GM12878 (cell line): ENCODE data around the gene NEURL3. TPM values are rescaled to one million over a fixed set of nuclear protein-coding genes. Genes with fewer than 3 reads are reported as not detected.

Experiments
- ATAC-seq: fragments of 200-7000 bp; cut with Tn5 transposase; 3 replicates; pipeline ENCODE4 v1.9.1; 2020; ENCODE audit warnings: mild to moderate bottlenecking, moderate library complexity
- BruUV-seq: library from RNA; stranded (reverse); fragments of 400-500 nt; replicated peaks from 2 replicates; lab custom pipeline; 2021; lab: Mats Ljungman, UMichigan
- CTCF ChIA-PET: fragments of 300-600 bp; sonication (Branson Sonifier 250); formaldehyde crosslinking; extraction: SDS; loops from one replicate; lab custom pipeline; 2021; ENCODE audit warnings: inconsistent platforms; lab: Yijun Ruan, JAX
- POLR2A ChIA-PET: fragments of 350-600 bp; formaldehyde crosslinking; extraction: SDS; loops from one replicate; lab custom pipeline; 2021; ENCODE audit warnings: inconsistent platforms; lab: Charles Lee
- RAD21 ChIA-PET: fragments of 300-600 bp; sonication (Branson Sonifier 250); formaldehyde crosslinking; loops from one replicate; lab custom pipeline; 2023; ENCODE audit warnings: antibody characterized with exemption; ENCODE audit not compliant: unreplicated experiment; lab: Charles Lee
- SMC1A ChIA-PET: fragments of 300-600 bp; sonication (Branson Sonifier 250); formaldehyde crosslinking; loops from one replicate; lab custom pipeline; 2023; ENCODE audit not compliant: unreplicated experiment, uncharacterized antibody; lab: Charles Lee
- DNase-seq: peaks from one replicate; pipeline ENCODE4 v3.0.0-alpha.2; 2011; ENCODE audit warnings: low read depth, low spot score
- FAIRE-seq: peaks from 3 replicates; lab custom pipeline; 2011; peaks lifted over from hg19 to GRCh38; lab: Jason Lieb, UNC
- H2AFZ ChIP-seq: 2 replicates; pipeline ENCODE4 v1.6.0; 2011; ENCODE audit warnings: low read depth, low read length, control low read depth; ENCODE audit not compliant: control insufficient read depth
- H3K27ac ChIP-seq: 2 replicates; pipeline ENCODE4 v1.5.1; 2011; ENCODE audit warnings: control low read depth; ENCODE audit not compliant: control insufficient read depth, insufficient read depth
- H3K27me3 ChIP-seq, 2 experiments: replicated peaks in 1 of 2; 2 replicates each; pipeline versions ENCODE4 v1.6.0 to v1.6.1; 2011; ENCODE audit warnings: low read length in 1 of 2; ENCODE audit not compliant: control insufficient read depth in 2 of 2, insufficient read depth in 2 of 2
- H3K36me3 ChIP-seq, 2 experiments: 2 replicates each; pipeline ENCODE4 v1.5.1; 2011; ENCODE audit warnings: low read length in 1 of 2; ENCODE audit not compliant: control insufficient read depth in 2 of 2, insufficient read depth in 2 of 2
- H3K4me1 ChIP-seq: 2 replicates; pipeline ENCODE4 v1.6.1; 2011; ENCODE audit warnings: mild to moderate bottlenecking, low read length, moderate library complexity, mixed read lengths; ENCODE audit not compliant: control insufficient read depth, insufficient read depth
- H3K4me2 ChIP-seq: 2 replicates; pipeline ENCODE4 v1.6.0; 2011; ENCODE audit warnings: control low read depth; ENCODE audit not compliant: control insufficient read depth, insufficient read depth
- H3K4me3 ChIP-seq: fragments of 200-600 bp; sonication (generic); 2 replicates; pipeline ENCODE4 v1.5.1; 2016
- H3K79me2 ChIP-seq: 2 replicates; pipeline ENCODE4 v1.6.0; 2011; ENCODE audit warnings: low read length; ENCODE audit not compliant: control insufficient read depth, insufficient read depth
- H3K9ac ChIP-seq: 2 replicates; pipeline ENCODE4 v1.8.0; 2011; ENCODE audit warnings: low read length, control low read depth, mixed read lengths; ENCODE audit not compliant: control insufficient read depth, insufficient read depth
- H3K9me3 ChIP-seq: replicated peaks from 3 replicates; pipeline ENCODE4 v1.5.1; 2011; ENCODE audit warnings: mild to moderate bottlenecking, low read length; ENCODE audit not compliant: control insufficient read depth, insufficient read depth
- H4K20me1 ChIP-seq: 2 replicates; pipeline ENCODE4 v1.6.0; 2011; ENCODE audit not compliant: control insufficient read depth, insufficient read depth
- ATF2 ChIP-seq: IDR thresholded peaks from 2 replicates; pipeline ENCODE4 v1.6.1; 2012; ENCODE audit warnings: low read length, inconsistent platforms
- BRCA1 ChIP-seq: IDR thresholded peaks from 2 replicates; pipeline ENCODE4 v1.6.1; 2011; ENCODE audit warnings: low read depth, low read length, improper control_type of control experiment
- GATAD2B ChIP-seq: fragments of 450-650 bp; conservative IDR thresholded peaks from 2 replicates; pipeline ENCODE4 v1.6.1; 2017; ENCODE audit warnings: low read depth, mild to moderate bottlenecking, moderate library complexity
- HDAC6 ChIP-seq: fragments of 200-600 bp; sonication (generic); IDR thresholded peaks from one replicate; pipeline ENCODE4 v1.8.0; 2017; ENCODE audit warnings: antibody characterized with exemption; ENCODE audit not compliant: unreplicated experiment
- JUND ChIP-seq: IDR thresholded peaks from 2 replicates; pipeline ENCODE4 v1.6.1; 2012; ENCODE audit warnings: low read depth, mild to moderate bottlenecking, low read length, improper control_type of control experiment, moderate library complexity
- MEF2B ChIP-seq: fragments of 450-650 bp; IDR thresholded peaks from 2 replicates; pipeline ENCODE4 v1.6.1; 2018; ENCODE audit warnings: mild to moderate bottlenecking, moderate library complexity; ENCODE audit not compliant: partially characterized antibody, poor library complexity, severe bottlenecking
- PAX5 ChIP-seq: IDR thresholded peaks from 2 replicates; pipeline ENCODE4 v1.6.1; 2011; ENCODE audit warnings: low read depth, low read length, borderline replicate concordance
- PAX8 ChIP-seq: fragments of 450-650 bp; IDR thresholded peaks from 2 replicates; pipeline ENCODE4 v1.6.1; 2017; ENCODE audit warnings: mild to moderate bottlenecking, moderate library complexity
- RBBP5 ChIP-seq: fragments of 200-600 bp; sonication (generic); conservative IDR thresholded peaks from 2 replicates; pipeline ENCODE4 v1.6.1; 2016
- SRF ChIP-seq, 2 experiments: IDR thresholded peaks; 2 replicates each; pipeline ENCODE4 v1.6.1; 2011; ENCODE audit warnings: low read depth in 2 of 2, low read length in 2 of 2, mild to moderate bottlenecking in 1 of 2, moderate library complexity in 1 of 2
- TCF7 ChIP-seq: IDR thresholded peaks from 2 replicates; pipeline ENCODE4 v1.6.1; 2014; ENCODE audit warnings: antibody characterized with exemption, borderline replicate concordance
- WRNIP1 ChIP-seq: IDR thresholded peaks from 2 replicates; pipeline ENCODE4 v1.6.1; 2011; ENCODE audit warnings: low read depth, low read length, improper control_type of control experiment, borderline replicate concordance
- ZNF622 ChIP-seq: fragments of 450-650 bp; IDR thresholded peaks from 2 replicates; pipeline ENCODE4 v1.6.1; 2017; ENCODE audit warnings: mild to moderate bottlenecking, inconsistent platforms
- WGBS: methylation state at CpG from one replicate; pipeline ENCODE4 v1.1.6; 2016; ENCODE audit warnings: low lambda C conversion rate; ENCODE audit not compliant: insufficient replicate concordance, insufficient coverage; ENCODE audit errors: missing lambda C conversion rate; 5-methylcytosine and 5-hydroxymethylcytosine counted together
- in situ Hi-C: fragments of 300-500 bp; cut with MboI; formaldehyde crosslinking; loops from 9 replicates; pipeline ENCODE4 v1.14.3; 2018; ENCODE audit warnings: mixed read lengths
- intact Hi-C: fragments of 100-400 bp; cut with micrococcal nuclease; formaldehyde crosslinking; loops from one replicate; pipeline ENCODE4 v1.14.2; 2022; ENCODE audit not compliant: unreplicated experiment
- polyA plus RNA-seq, 11 experiments: library from polyadenylated mRNA; depleted of rRNA in 4 of 11; unstranded in 6 of 11; stranded (reverse) in 5 of 11; fragments of >200 nt; fragmentation: Nextera tagmentation in 4 of 11; fragmentation: Illumina TruSeq in 1 of 11; extraction: Ambion mirVana in 4 of 11; extraction: Trizol in 1 of 11; gene quantifications; 1 replicate in 1 of 11; 2 replicates in 10 of 11; pipeline versions ENCODE4 v1.2.1 to v1.2.3, GENCODE V29; 2011 to 2016; ENCODE audit warnings: inconsistent platforms in 2 of 11, missing spikeins in 2 of 11, low read depth in 1 of 11
- total RNA-seq, 4 experiments: library from RNA; depleted of rRNA in 3 of 4; stranded (reverse); fragments of >200 nt in 3 of 4; fragmentation: Illumina TruSeq in 1 of 4; extraction: Trizol in 1 of 4; gene quantifications; 2 replicates each; pipeline versions ENCODE4 v1.2.1 to v1.2.3, GENCODE V29; 2013 to 2021

Gene NEURL3
- total and polyA plus RNA-seq, 10 of the 15 experiments (the other 5 are each of a cell fraction or from before 2014, with no cell fraction given) = 0.03 to 6.3 (median 0.47) TPM

DNA sequence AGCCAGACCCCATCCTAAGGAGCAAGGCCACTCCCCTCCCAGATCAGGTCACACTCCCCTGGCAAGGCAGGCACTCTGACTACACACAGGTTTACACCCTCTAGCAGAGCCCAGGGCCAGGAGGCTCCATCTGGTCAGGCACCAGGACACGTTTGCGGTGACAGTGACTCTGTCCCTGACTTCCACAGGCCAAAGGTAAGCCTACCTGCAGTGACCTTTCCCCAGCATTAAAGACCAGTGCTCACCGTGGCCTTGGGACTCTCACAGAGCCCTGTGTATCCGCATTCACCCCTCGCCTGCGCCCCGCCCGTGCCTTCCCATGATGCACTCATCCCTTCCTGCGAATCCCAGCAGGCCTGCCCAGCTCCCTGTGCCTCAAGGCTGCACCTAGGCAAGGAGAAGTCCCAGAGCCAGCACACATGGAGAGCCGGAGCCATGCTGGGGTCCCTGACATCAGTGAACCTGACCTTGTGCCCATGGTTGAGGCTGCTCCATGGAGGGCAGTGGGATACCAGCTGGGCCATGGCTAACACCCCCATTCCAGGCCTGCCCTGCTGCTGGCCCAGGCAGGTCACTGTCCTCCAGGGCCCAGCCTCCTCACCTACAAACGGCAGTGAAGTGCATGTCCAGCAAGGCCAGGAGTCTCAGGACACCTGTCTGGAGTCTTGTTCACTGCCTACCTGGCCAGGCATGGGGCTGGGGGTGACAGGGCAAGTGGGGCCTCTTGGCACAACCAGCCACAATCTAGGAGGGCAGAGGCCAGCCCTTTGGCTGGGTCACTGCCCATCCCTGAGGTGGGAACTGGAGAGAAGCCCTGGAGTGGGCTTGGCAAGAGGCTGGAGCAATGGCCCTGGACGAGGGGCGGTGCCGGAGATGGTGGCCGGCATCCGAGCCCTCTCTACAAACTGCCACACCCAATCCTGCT lies 3.0 kb downstream of the NEURL3 start:
- ChIA-PET CTCF (interaction anchor here (0.6 to 13.0 kb wide), 4 partner anchors 10 to 231 kb away, joined by 3 to 307 read pairs (median 12); no protein-coding TSS in a partner anchor), RAD21 (interaction anchor here (0.7 to 1.0 kb wide), 2 partner anchors 10 to 16 kb away, joined by 3 read pairs; no protein-coding TSS in a partner anchor), SMC1A (interaction anchor here (0.6 to 1.6 kb wide), 3 partner anchors 10 to 94 kb away, joined by 3 to 4 read pairs (median 4); no protein-coding TSS in a partner anchor), POLR2A (interaction anchor here (0.5 to 0.8 kb wide), 2 partner anchors 17 to 272 kb away, joined by 3 read pairs; no protein-coding TSS in a partner anchor)
- DNase-seq = no peak
- no peaks in the 10 kb centered on the region for H3K79me2 ChIP-seq
- peak overlapping the region; percentile 59 for H2AFZ ChIP-seq
- H4K20me1 ChIP-seq = no peaks in the 10 kb centered on the region
- no peaks in the 10 kb centered on the region for H3K36me3 ChIP-seq
- peak overlapping the region; percentile 71 for H3K27ac ChIP-seq
- H3K4me2 ChIP-seq = peak overlapping the region; percentile 65
- no peak for FAIRE-seq
- intact Hi-C loops = no loop called here
- in situ Hi-C loops = no loop called here
- no TSS peak for BruUV-seq
- no peak overlapping the region for H3K4me3 ChIP-seq
- no peaks in the 10 kb centered on the region for H3K27me3 ChIP-seq
- H3K9me3 ChIP-seq = no peaks in the 10 kb centered on the region
- peak overlapping the region; percentile 52; the same call in 1 of the 2 replicates for H3K9ac ChIP-seq
- ATAC-seq = peak; percentile 45
- TF ChIP-seq ZNF622 (no peak), PAX5 (0 out of 2 replicates have a peak, but pooled peaks have one; percentile 2)
- peaks cover 37% of the 10 kb centered on the region for H3K4me1 ChIP-seq
- WGBS = 88% methylated on average over 16 of the region's 16 CpGs

DNA sequence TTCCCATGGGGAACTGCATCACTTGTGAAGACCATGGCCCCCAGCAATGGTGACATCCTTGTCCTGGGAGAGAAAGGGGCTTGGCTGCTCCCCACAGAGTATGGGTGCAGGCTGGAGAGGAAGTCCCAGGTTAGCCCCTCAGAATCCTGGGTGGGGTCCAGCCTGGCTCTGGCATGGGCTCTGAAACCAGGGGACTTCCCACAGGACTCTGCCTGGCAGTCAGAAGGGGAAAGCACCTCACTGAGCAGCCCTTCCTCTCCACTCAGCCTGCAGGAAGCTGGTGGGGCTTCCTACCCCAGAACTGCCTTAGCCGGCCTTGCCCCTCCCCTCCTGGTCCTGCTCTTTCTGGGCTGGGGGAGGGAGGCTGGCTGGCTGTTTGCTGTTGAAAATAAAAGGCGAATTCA lies 3.7 kb downstream of the NEURL3 start:
- in situ Hi-C loops = no loop called here
- peak; percentile 46 for DNase-seq
- BruUV-seq = no TSS peak
- H3K9me3 ChIP-seq = no peaks in the 10 kb centered on the region
- FAIRE-seq = peak; percentile 81
- H3K4me2 ChIP-seq = peak overlapping the region; percentile 65
- intact Hi-C loops = no loop called here
- H3K4me3 ChIP-seq = no peak overlapping the region
- no peaks in the 10 kb centered on the region for H3K27me3 ChIP-seq
- ChIA-PET CTCF (interaction anchor here (0.6 kb wide), 1 partner anchor 231 kb away, joined by 3 read pairs; no protein-coding TSS in a partner anchor), SMC1A (interaction anchor here (1.0 kb wide), 1 partner anchor 9 kb away, joined by 4 read pairs; no protein-coding TSS in a partner anchor), POLR2A (no interaction called here), RAD21 (interaction anchor here (0.7 to 1.0 kb wide), 2 partner anchors 9 to 15 kb away, joined by 3 read pairs; no protein-coding TSS in a partner anchor)
- peak; percentile 82 for ATAC-seq
- H2AFZ ChIP-seq = peak overlapping the region; percentile 59
- no peaks in the 10 kb centered on the region for H4K20me1 ChIP-seq
- no peaks in the 10 kb centered on the region for H3K36me3 ChIP-seq
- WGBS = 0% methylated on average over 2 of the region's 2 CpGs
- peak overlapping the region; percentile 71 for H3K27ac ChIP-seq
- peaks cover 37% of the 10 kb centered on the region for H3K4me1 ChIP-seq
- H3K9ac ChIP-seq = peak overlapping the region; percentile 52; the same call in 1 of the 2 replicates
- H3K79me2 ChIP-seq = no peaks in the 10 kb centered on the region
- TF ChIP-seq SRF (IDR thresholded peaks at IDR 0.05; ENCODE audit: low read depth in 2 of 2, low read length in 2 of 2) (no peak), PAX8 (no peak), ATF2 (no peak), WRNIP1 (no peak), MEF2B (no peak), GATAD2B (no peak), HDAC6 (no peak), TCF7 (no peak), JUND (no peak), RBBP5 (no peak), BRCA1 (no peak)
